ENCODE measurements around the gene EIF4G3. TPM values are rescaled to one million over a fixed set of nuclear protein-coding genes. Genes with fewer than 3 reads are reported as not detected.
"Not testable (repeated sequence)": the region's sequence is repeated elsewhere in the genome, so short reads cannot be mapped to it uniquely, and the experiment has no call there.

The EIF4G3 gene
- total RNA-seq, 2 donors from 2014 or later: 33.4 to 38.5 TPM

GRCh38 chr1:20792196-20792595 is 384.5 kb downstream of the EIF4G3 start:
- Histone ChIP-seq H3K27ac (no peak overlapping the region), H3K4me3 (no peak overlapping the region), H3K36me3 (no peaks in the 10 kb centered on the region), H3K9me3 (no peaks in the 10 kb centered on the region), H3K27me3 (no peaks in the 10 kb centered on the region), H3K4me1 (peaks cover 0 to 9% of the 10 kb centered on the region in 2 donors)
- no peak for TF ChIP-seq CTCF (IDR thresholded peaks at IDR 0.05)
- no peak for DNase-seq (ENCODE audit: low spot score)

GRCh38 chr1:20790785-20791184 is 385.9 kb downstream of the EIF4G3 start:
- Histone ChIP-seq H3K4me3 (no peak overlapping the region), H3K27me3 (no peaks in the 10 kb centered on the region), H3K9me3 (no peaks in the 10 kb centered on the region), H3K27ac (no peak overlapping the region), H3K36me3 (no peaks in the 10 kb centered on the region), H3K4me1 (peaks cover 0 to 9% of the 10 kb centered on the region in 2 donors)
- TF ChIP-seq CTCF (IDR thresholded peaks at IDR 0.05): no peak
- DNase-seq (ENCODE audit: low spot score): no peak

- H3K27me3 ChIP-seq; H3K9me3 ChIP-seq; H3K36me3 ChIP-seq; DNase-seq (ENCODE audit: low spot score); H3K27ac ChIP-seq; H3K4me3 ChIP-seq: not testable (repeated sequence)
- H3K4me1 ChIP-seq: peaks cover 0 to 20% of the 10 kb centered on the region in 2 donors
These were observed 387.1 kb downstream of the EIF4G3 start for GRCh38 chr1:20789598-20789997.

- no peak for DNase-seq (ENCODE audit: low spot score)
- no peak for TF ChIP-seq CTCF (IDR thresholded peaks at IDR 0.05)
- peak overlapping the region; percentile 81 to 86 for H3K4me3 ChIP-seq
- H3K4me1 ChIP-seq: peaks cover 0 to 34% of the 10 kb centered on the region in 2 donors
- H3K9me3 ChIP-seq: no peaks in the 10 kb centered on the region
- H3K27ac ChIP-seq: peak overlapping the region; percentile 98
- H3K27me3 ChIP-seq: no peaks in the 10 kb centered on the region
- no peaks in the 10 kb centered on the region for H3K36me3 ChIP-seq
These were observed 388.6 kb downstream of the EIF4G3 start for GRCh38 chr1:20787840-20788795.

GRCh38 chr1:20787029-20787839 is 389.5 kb downstream of the EIF4G3 start, which contains the start of gene HP1BP3:
Gene HP1BP3, minus strand, starts transcription at chr1:20787307. Its CDS starts 6,867 bp downstream, at chr1:20780440.
- Histone ChIP-seq H3K27me3 (no peaks in the 10 kb centered on the region), H3K9me3 (no peaks in the 10 kb centered on the region), H3K36me3 (no peaks in the 10 kb centered on the region), H3K4me3 (peak within 1 kb of the TSS; percentile 81 to 86), H3K27ac (peak within 1 kb of the TSS; percentile 98), H3K4me1 (peaks cover 0 to 37% of the 10 kb centered on the region in 2 donors)
- TF ChIP-seq CTCF (IDR thresholded peaks at IDR 0.05): no peak
- peak; percentile 64 for DNase-seq (ENCODE audit: low spot score)

All from right atrium auricular region (tissue), 2 donors.